Muscle of back (tissue), 11 donors: ENCODE results near the gene COX5A. TPM values are rescaled to one million over a fixed set of nuclear protein-coding genes. Genes with fewer than 3 reads are reported as not detected.

Experiments
- DNase-seq, 3 donors: peaks; one replicate each; pipeline versions ENCODE4 v3.0.0 to v3.0.0-alpha.2; 2013
- polyA plus RNA-seq, 10 donors: library from polyadenylated mRNA; unstranded; fragments of 120-200 nt; gene quantifications; one replicate each; pipeline ENCODE4 v1.2.1, GENCODE V29; 2013; ENCODE audit not compliant: insufficient read length in 10 of 10

The COX5A gene
- polyA plus RNA-seq, 10 donors = 192 to 258 (median 234) TPM

- DNase-seq = peak; percentile 96 to 99 (median 96)
Measured at GRCh38 chr15:74873036-74873755, 64.7 kb downstream of the COX5A start, which contains the start of gene SCAMP2. Gene SCAMP2, minus strand, starts transcription at chr15:74873365. Its CDS starts 110 bp downstream, at chr15:74873255.

DNA sequence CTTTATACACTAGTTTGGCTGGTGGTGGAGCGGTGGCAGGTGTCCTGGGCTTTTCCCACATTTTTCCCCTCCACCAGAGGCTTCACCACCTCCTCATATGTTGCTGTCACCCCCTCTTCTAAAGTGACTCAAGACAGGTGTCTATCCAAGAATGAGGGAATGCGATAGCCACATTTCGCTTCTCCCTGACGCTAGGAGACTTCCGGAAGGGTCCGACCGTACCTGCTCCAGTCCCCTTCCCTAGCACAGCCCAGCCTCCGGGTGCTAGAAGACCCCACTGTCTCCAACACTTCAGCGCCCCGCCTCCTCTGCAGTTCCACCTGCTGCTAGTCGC lies 65.2 kb downstream of the COX5A start:
- no peak for DNase-seq

DNA sequence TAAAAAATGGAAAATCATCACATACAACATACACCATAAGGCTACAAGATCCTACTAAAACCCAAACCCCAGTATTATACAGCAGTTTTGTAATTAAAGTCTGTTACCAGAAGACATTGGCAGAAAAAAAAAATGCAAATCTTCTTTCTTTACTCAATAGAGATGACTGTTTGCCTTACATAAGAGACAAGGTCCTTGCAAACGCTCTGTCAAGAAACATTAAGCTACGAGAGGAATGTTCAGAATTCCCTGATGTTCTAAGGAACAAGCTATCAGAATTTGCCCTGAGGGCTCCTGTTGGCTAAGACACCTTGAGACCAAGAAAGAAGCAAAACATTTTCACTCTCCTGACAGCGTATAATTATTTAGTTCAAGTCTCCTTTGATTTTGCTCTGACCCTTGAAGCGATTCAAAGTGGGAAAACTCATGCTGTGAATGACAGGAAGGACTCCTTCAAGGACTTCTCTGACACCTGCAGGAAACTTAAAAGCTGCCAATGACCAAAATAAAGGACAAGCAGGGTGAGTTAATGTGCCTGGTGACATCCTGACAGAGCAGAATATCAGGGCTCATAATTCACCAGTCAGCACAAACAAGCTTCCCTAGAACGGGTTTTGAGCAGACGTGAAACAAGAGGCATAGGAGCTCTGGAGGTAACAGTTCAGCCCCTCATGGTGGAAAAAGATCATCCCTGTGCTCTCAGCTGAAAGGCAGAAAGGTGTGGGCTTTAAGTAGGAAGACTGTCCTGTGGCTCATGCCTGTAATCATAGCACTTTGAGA lies 67.2 kb downstream of the COX5A start:
- no peak for DNase-seq

Other genes starting within 250 kb of the COX5A start
- 10 to 100 TPM; 21.4 to 35.1 (median 23.5) TPM for gene EDC3, start 242.0 kb downstream of the COX5A start, polyA plus RNA-seq
- gene CYP1A1, start 212.5 kb downstream of the COX5A start, polyA plus RNA-seq = under 1 TPM in 1 of 10 donors, not detected in 9; 0.38 TPM
- gene CYP1A2, start 189.2 kb downstream of the COX5A start, polyA plus RNA-seq = under 1 TPM in 7 of 10 donors, not detected in 3; 0.04 to 0.17 (median 0.08) TPM
- gene CSK, start 156.0 kb downstream of the COX5A start, polyA plus RNA-seq = 10 to 100 TPM; 23.1 to 42.0 (median 32.1) TPM
- gene LMAN1L, start 125.2 kb downstream of the COX5A start, polyA plus RNA-seq = under 1 TPM in 1 of 10 donors, not detected in 9; 0.20 TPM
- gene CPLX3, start 111.4 kb downstream of the COX5A start, polyA plus RNA-seq = under 1 TPM in 1 of 10 donors, not detected in 9; 0.10 TPM
- gene ULK3, start 94.9 kb downstream of the COX5A start, polyA plus RNA-seq = 10 to 100 TPM; 24.3 to 44.8 (median 30.4) TPM
- 10 to 100 TPM; 49.3 to 63.3 (median 54.8) TPM for gene SCAMP2, start 64.7 kb downstream of the COX5A start, polyA plus RNA-seq
- gene MPI, start 48.0 kb downstream of the COX5A start, polyA plus RNA-seq = 10 to 100 TPM; 47.8 to 64.6 (median 56.9) TPM
- 10 to 100 TPM; 37.0 to 55.6 (median 43.6) TPM for gene FAM219B, start 31.2 kb downstream of the COX5A start, polyA plus RNA-seq
- 1 to 10 TPM in 8 of 10 donors, under 1 TPM in 2; 0.69 to 1.9 (median 1.4) TPM for gene RPP25, start 18.7 kb upstream of the COX5A start, polyA plus RNA-seq
- 1 to 10 TPM; 2.8 to 7.5 (median 4.9) TPM for gene SCAMP5, start 57.5 kb upstream of the COX5A start, polyA plus RNA-seq
- gene PPCDC, start 85.5 kb upstream of the COX5A start, polyA plus RNA-seq = 1 to 10 TPM; 4.9 to 8.7 (median 7.1) TPM